HG02943 (cell line): ENCODE data around the gene STT3B.

Experiments
- ATAC-seq: cut with Tn5 transposase; IDR thresholded peaks from one replicate; pipeline ENCODE4 v1.9.1; 2021; ENCODE audit warnings: mild to moderate bottlenecking, low read depth, moderate library complexity; ENCODE audit not compliant: unreplicated experiment

The STT3B gene

GRCh38 chr3:31546162-31546561 is 13.4 kb downstream of the STT3B start:
- ATAC-seq = no peak

GRCh38 chr3:31546725-31547124 is 14.0 kb downstream of the STT3B start:
- ATAC-seq = no peak

GRCh38 chr3:31550452-31551251 is 17.9 kb downstream of the STT3B start:
- no peak for ATAC-seq

GRCh38 chr3:31551646-31552045 is 18.9 kb downstream of the STT3B start:
- ATAC-seq = no peak

- no peak for ATAC-seq
Measured at GRCh38 chr3:31552103-31552502, 19.4 kb downstream of the STT3B start.

- ATAC-seq = no peak
Measured at GRCh38 chr3:31553258-31553657, 20.5 kb downstream of the STT3B start.

- no peak for ATAC-seq
Measured at GRCh38 chr3:31555204-31555603, 22.5 kb downstream of the STT3B start.

- ATAC-seq = no peak
Measured at GRCh38 chr3:31559872-31560534, 27.3 kb downstream of the STT3B start.

- ATAC-seq = no peak
Measured at GRCh38 chr3:31561891-31562290, 29.2 kb downstream of the STT3B start.

- no peak for ATAC-seq
Measured at GRCh38 chr3:31562525-31562924, 29.8 kb downstream of the STT3B start.

GRCh38 chr3:31565288-31565687 is 32.6 kb downstream of the STT3B start:
- no peak for ATAC-seq

- ATAC-seq = no peak
Measured at GRCh38 chr3:31567036-31567435, 34.3 kb downstream of the STT3B start.

- ATAC-seq = no peak
Measured at GRCh38 chr3:31568649-31569048, 35.9 kb downstream of the STT3B start.

GRCh38 chr3:31571325-31571724 is 38.6 kb downstream of the STT3B start:
- ATAC-seq = no peak

GRCh38 chr3:31572236-31573004 is 39.7 kb downstream of the STT3B start:
- no peak for ATAC-seq

- ATAC-seq = no peak
Measured at GRCh38 chr3:31573036-31573779, 40.5 kb downstream of the STT3B start.

GRCh38 chr3:31575448-31575847 is 42.7 kb downstream of the STT3B start:
- no peak for ATAC-seq

- ATAC-seq = no peak
Measured at GRCh38 chr3:31576521-31576920, 43.8 kb downstream of the STT3B start.

GRCh38 chr3:31577232-31577631 is 44.5 kb downstream of the STT3B start:
- no peak for ATAC-seq

- no peak for ATAC-seq
Measured at GRCh38 chr3:31579828-31580227, 47.1 kb downstream of the STT3B start.

GRCh38 chr3:31580645-31581044 is 47.9 kb downstream of the STT3B start:
- ATAC-seq = no peak
